Stimulated activated CD4-positive, alpha-beta T cell treated with anti-CD3 and anti-CD28 coated beads, TNF-alpha, amount 100 ng/mL, for 48 hours (primary cell): ENCODE results near the gene ADH5.
"Not testable (repeated sequence)": the region's sequence is repeated elsewhere in the genome, so short reads cannot be mapped to it uniquely, and the experiment has no call there.

Experiments
- DNase-seq, 3 donors: peaks; one replicate each; pipeline ENCODE4 v3.0.0-alpha.2; 2020; ENCODE audit warnings: low read depth in 3 of 3

Gene ADH5

DNA sequence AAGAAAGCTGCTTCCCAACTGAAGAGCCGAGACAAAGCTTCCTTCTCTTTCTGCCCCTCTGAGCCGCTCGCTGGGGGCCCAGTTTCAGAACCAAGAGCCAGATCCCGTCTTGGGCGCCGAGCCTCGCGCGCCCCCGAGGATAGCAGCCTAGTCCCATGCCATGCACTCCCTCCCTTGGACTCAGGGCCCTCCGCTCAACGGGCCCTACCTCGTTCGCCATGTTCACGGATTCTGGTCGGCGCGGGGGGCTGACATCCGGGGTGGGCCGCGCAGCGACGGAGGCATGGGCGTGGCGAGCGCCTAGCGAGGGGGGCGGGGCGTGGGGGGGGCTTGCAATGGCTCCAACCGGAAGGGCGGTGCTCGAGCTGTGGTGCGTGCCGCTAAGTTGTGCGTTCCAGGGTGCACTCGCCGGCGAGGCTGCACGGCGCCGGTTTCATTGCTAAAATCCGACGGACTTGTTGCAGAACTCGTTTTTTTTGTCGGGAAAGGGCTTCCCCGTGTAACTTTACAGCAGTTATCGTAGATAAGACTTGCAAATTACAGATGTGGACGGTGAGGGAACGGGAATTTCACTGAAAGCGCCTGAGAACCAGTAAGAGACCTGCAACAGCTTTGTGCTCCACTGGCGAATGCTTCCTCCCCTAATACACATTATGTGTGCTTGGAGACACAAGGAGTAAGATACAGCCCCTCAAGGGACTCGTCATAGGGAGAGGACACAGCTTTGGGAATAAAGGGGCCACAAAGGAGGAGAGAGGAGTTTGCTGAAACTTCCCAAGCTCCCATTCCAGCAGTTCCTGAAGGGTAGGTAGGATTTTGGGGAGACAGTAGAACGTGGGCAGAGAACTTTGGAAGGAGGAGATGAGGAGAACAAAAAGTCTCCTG, at the start of gene ADH5:
TSS of gene ADH5 (minus strand) at position 308 of the 885 bp plus-strand sequence. CDS start at position 220, 88 bp downstream.
- peak; percentile 84 to 91 (median 85) for DNase-seq

DNA sequence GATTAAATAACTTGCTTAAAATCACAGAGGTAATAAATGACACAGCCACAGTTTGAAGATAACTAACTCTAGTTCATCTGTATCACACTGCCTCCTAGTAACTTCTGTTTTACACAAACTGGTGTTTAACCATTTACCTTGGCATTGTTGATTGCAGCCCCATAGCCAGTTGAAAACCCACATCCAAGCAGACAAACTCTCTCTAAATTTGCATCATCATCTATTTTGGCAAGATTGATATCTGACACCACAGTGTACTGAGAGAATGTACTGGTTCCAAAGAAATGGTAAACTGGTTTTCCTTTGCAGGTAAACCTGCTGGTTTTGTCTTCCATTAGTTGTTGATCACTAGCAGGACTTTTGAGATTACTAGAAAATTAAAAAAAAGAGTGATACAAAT, 47.7 kb upstream of the ADH5 start:
- DNase-seq = no peak

DNA sequence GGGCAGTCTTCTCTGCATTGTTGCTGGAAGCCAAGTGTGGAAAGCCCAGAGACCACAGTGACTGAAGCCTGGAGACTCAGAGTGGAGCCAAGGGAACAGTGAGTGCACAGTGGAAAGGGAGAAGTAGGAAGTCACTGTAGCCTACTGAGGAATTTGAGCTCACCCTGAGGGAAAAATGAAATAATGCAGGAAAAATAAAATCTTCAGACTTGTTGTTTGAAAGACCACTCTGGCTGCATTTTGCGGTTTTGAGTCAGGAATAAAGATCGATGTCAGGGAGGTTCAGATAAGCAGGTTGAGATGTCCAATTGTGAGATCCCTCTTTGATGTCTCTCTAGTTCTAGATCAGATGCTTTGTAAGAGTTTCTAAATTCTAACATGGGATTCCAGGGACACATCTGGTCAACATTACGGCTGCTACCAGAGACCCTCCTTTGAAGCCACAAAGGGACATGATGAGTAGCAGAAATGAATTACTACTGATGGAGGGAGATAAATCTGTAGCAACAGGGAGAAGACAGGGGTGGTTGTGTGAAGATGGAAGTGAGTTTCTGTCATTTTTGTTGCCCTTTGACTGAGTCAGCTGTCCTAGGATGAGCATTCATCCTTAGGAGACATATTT, 47.1 kb upstream of the ADH5 start:
- no peak for DNase-seq

DNA sequence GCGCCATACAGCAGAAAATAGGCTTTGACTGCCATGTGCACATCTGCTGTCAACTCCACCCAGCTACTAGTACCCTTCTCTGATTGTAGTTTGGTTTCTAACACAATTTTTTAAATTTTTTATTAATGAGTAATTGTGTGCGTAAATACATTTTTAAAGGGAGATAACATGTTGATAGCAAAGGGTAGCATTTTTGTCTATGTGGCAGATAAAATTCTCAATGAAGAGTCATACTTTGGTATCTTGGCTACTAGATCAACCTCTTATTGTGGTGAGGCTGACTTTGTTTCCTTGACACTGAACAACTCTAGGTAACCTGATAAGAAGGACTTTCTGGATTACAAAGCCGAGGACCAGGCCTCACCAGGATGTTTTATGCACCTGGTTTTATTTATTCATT, 46.0 kb upstream of the ADH5 start:
- DNase-seq = no peak

DNA sequence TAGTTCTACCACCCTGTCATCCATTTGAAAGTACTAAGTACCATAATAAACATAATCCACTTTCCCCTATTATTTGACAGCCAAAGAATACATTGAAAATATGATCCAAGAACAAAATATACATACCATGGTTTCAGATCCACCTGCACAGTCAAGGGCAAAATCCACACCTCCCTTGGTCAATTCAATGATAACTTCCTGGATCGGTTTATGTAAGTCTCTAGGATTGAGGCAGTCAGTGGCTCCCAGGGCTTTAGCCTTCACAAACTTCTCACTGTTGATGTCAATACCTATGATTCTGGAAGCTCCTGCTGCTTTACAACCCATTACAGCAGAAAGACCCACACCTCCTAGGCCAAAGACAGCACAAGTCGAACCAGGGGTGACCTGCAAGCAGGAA, 42.8 kb upstream of the ADH5 start:
- DNase-seq = no peak

DNA sequence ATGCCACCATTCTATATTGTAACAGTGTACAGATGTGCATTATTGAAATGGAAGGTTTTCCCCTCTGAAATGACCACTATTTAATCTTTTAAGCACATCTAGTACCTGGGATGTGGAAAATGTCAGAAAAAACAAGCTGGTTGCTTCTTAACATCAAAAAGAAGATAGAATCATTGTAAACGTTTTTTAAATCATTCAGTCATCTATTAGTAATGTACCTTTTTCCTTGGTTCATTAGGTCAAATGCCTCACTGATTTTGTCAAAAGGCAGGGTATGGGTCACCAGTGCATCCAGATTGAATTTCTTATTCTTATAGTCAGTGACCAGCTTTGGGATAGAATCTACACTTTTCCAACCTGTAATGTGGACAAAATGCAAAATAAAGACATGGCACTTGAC, 37.8 kb upstream of the ADH5 start:
- DNase-seq = no peak

DNA sequence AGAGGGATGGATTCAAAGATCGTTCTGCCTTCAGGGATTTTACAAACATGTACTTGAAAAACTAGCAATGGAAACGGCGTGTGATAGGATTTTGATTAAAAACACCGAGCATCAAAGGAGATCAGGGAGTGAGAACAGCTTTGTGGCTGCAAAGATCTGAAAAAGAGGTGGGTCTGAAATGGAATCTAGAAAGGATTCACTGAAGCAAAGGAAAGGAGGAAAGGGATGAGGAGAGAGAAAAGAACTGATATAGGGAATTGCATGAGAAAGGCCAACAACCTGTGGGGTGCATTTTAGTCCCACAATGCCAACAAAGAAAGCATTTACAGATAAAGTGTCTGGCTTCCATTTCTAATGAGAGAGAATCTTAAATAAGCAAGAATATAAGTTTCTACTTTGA, 32.4 kb upstream of the ADH5 start:
- DNase-seq = no peak

DNA sequence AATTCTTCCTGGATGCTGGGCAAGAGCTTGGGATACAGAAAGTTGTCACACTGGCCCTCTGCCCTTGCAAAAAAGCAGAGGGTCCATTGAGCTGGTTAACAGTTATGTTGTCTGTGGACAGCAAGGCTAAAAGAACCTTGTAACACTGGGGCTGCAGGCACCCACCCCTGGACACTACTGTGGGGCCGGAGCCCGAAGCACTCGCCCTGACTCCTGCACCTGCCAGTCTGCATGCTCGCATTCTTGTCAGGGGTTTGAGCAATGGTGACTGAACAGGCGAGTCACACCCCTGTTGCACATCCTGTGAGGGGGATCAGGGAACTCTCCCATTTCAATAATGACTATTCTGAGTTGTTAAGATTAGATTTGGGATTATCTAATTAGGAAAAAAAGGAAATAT, 31.9 kb upstream of the ADH5 start:
- no peak for DNase-seq

DNA sequence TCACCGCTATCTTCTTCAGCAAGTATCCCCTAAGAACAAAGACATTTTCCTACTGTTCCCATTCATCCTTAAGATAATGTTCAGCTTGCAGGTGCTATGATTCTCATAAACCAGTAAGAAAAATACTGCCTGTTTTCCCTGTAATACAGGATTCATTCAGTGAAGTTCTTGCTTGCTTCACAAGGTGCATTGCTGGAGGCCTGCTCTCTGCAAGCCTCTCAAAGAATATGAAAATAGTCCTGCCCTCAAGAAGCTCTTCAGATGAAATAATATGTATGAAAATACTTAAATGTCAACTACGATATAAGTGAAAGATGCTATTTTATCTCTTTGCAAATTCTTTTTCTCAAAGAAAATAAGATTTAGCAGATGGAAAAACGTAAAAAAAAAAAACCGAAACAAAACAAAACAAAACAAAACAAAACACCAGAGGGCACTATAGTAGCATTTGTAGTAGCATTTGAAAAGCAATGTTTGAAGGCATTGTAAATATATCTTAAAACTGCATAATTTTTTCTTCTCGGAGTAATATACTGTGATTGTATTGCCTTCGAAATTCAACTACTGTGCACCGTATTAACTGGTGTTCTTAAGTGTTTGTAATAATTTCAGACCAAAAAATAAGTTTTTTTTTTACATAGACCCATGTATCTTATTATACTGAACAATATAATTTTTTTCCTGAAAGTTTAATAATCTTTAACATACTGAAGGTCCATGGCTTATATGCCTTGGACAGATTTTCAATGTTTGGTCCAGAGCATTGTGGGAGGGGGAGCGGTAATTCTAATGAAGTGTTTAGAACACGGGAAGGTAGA, 29.5 kb upstream of the ADH5 start:
- DNase-seq = no peak

DNA sequence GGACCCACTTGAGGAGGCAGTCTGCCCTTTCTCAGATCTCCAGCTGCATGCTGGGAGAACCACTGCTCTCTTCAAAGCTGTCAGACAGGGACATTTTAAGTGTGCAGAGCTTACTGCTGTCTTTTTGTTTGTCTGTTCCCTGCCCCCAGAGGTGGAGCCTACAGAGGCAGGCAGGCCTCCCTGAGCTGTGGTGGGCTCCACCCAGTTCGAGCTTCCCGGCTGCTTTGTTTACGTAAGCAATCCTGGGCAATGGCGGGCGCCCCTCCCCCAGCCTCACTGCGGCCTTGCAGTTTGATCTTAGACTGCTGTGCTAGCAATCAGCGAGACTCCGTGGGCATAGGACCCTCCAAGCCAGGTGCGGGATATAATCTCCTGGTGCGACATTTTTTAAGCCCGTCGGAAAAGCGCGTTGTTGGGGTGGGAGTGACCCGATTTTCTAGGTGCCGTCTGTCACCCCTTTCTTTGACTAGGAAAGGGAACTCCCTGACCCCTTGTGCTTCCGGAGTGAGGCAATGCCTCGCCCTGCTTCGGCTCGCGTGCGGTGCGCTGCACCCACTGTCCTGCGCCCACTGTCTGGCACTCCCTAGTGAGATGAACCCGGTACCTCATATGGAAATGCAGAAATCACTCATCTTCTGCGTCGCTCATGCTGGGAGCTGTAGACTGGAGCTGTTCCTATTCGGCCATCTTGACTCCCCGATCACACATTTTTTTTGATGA, 28.7 kb upstream of the ADH5 start:
- DNase-seq = not testable (repeated sequence)

DNA sequence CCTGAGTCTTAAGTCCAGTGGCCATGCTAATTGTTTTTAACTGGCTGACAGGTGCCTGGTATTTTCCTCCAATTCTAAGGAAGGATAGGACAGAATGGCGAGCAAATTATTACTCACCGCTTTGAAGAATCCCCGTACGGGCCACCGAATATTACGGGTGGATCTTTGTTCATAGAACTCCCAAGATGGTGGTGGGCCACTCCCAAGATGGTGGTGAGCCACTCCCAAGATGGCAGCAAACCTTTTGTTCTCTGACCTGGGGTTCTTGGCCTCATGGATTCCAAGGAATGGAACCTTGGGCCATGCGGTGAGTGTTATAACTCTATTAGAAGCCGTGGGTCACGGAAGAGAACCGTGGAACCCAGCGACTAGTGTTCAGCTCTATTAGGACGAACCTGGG, 20.7 kb upstream of the ADH5 start:
- not testable (repeated sequence) for DNase-seq

DNA sequence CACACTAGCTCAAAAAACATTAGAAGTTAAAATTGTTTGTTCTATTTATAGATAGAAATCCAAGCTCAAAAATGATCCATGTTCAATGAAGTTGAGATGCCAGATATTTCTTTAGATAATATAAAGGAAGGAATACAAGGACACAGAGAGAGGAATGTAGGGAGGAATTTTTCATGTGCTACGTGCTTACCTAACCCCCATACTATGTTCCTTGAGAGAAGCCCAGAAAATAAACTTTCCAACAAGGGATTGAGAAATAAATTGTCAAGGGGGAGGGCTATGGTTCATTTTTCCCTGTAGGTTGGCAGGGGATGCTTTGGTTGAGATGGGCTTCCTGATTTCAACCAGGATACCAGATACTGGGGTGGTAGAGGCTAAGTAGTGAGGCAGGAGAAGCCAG, 15.6 kb upstream of the ADH5 start:
- no peak for DNase-seq

DNA sequence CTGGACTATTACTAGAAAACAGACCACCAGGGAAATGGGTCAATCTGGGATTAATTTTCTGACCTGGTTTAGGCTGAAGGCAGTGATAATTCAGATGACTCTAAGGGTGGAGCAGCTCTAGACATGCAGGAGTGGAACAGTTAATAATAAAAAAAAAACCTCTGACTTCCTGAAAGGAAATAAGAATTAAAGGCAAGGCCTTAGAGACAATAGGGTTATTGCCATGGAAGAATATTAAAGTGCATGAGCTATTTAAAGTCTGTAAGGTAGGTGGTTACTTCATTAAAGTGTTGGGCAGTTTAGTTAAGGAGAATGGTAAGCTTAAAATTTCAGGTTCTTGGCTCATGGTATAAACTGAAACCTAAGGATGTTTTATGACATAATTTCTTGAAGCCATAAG, 14.6 kb upstream of the ADH5 start:
- DNase-seq = no peak

DNA sequence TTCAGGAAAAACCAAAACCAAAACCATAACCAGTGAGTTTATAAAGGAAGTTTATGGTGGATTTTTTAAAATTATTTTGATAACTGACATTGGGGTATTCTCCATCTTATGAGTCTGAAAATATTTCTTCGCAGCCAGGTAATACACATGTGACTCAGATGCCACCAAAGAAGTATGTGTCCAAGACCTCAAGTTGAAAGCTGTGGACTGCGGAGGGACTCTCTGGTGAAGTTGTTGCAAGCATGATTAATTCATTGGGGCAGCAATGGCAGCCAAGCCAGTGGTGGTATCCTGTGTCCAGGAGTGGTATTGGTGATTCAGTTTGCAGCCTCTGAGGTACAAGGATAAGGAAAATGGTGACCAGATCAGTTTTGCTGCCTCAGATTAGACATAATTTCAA, 14.0 kb upstream of the ADH5 start:
- no peak for DNase-seq

DNA sequence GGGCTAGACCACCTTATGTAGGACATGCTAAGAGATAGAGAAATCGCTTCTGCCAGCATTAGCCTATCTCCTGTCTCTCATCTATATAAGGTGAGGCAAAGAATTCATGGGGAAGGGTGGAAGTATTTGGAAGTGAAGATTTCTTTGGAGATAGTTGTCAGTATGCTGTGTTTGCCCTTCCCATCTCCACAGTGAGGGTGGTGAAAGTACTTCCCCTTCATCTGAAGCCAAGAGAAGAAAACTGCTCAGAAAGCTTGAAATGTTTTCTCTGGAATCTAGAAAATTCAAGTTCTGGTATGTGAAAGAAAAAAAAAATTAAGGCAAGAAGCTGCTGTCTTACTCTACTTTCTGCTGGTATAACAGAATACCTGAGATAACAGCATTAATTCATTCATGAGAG, 12.3 kb upstream of the ADH5 start:
- DNase-seq = no peak

DNA sequence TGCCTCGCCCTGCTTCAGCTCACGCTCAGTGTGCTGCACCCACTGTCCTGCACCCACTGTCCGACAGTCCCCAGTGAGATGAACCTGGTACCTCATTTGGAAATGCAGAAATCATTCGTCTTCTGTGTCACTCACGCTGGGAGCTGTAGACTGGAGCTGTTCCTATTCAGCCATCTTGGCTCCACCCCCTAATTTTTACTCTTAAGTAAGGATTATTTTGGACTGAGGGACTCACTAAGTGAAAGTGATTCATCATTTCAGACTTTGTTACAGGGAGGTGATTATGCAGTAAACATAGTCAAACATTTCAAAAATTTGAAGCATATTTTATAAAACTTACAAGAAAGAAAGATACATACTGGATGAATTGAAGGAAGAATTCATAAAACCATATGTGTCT, 11.2 kb upstream of the ADH5 start:
- DNase-seq = not testable (repeated sequence)

DNA sequence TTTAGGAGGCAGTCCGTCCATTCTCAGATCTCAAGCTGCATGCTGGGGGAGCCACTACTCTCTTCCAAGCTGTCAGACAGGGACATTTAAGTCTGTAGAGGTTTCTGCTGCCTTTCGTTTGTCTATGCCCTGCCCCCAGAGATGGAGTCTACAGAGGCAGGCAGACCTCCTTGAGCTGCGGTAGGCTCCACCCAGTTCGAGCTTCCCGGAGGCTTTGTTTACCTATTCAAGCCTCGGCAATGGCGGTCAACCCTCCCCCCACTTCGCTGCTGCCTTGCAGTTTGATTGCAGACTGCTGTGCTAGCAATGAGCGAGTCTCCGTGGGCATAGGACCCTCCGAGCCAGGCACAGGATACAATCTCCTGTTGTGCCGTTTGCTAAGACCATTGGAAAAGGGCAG, 10.7 kb upstream of the ADH5 start:
- DNase-seq = no peak

DNA sequence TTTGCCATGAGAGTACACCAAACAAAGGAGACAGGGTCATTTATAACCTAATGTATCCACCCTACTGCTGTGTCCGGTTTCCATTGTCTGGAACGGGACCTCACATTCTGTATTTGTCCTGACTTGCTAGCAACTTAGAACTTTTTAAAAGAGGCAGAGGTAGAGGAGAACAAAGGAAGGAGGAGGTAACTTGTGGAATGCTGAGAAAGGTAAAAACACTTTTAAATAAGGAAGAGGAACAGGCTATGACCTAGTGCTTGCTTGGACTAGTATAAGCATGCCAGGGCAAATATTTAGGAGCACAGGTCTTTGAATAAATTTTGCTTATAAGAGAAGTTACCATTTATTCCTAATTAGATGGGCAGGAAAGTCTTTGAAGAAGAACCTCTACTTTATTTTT, 3.3 kb upstream of the ADH5 start:
- DNase-seq = not testable (repeated sequence)

DNA sequence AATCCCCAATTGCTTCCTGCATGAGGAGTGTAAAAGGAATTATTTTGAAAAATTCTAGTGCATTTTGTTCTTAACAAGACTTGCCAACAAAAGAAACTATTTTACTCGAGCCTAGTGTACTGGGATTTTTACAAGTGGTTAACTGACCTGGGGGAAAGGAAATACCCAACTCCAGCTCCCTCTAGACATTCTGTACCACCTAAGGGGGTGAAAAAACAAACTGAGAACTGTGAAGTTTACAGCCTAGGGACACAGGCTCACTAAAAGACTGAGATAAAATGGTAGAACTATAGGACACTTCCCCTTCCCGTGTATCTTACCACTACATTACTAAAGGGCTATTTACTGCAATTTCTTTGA, 2.6 kb upstream of the ADH5 start:
- no peak for DNase-seq

DNA sequence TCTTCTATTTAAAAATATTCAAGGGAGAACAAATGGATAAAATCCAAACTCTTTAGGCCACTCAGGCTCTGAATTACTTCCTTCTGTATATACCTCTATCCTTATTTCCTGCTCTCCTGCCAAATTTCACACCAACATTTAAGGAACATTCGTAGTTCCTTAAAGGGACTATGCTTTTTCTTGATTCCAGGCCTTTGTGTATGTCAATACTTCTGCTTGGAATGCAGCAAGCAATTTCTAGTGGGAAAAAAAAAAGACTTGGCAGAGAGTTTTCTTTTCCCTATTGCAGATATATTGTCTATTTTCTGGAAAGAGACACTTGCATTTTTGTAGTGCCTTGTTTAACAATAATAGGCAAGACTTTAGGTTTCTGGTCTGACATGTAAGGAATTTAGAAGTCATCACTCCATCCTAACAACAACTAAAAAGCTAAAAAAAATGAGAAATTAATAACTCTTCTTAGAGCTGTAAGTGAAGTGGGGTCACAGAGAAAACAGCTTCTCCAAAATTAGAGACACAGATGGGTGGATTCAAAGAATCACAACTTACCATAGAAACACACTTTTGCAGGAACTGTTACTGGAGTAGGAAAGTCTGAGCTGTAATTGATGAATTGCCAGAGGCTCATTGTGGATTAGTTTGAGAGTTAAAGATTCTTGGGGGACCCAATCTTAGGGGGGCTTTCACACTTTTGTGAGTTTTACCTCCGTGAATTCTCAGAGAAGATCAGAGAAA, 2.1 kb upstream of the ADH5 start:
- DNase-seq = no peak

DNA sequence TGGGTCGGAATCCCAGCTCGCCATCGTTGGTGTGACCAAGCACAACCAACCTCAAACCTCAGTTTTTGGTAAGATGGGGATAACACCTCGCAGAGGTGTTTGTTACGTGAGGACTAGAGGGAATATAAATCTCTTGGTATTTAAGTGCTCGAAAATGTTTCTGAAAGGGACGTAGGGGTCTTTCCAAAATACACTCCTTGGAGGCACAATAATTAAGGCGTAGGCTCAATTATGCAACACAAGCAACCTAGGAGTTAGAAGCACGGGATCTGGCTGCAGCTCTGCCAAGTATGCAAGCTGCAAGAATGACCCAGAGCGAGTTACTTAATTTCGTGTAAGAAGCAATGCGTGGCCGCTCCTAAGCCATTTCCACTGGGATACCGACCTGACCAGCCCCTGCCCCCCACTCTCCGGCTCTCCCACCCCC, 552 bp downstream of the ADH5 start:
- DNase-seq = peak in 1 of 3 donors; percentile 2
